CD14-positive monocyte (primary cell): ENCODE measurements around the gene SLC12A2. TPM values are rescaled to one million over a fixed set of nuclear protein-coding genes. Genes with fewer than 3 reads are reported as not detected.

Source experiments
- DNase-seq, 3 donors: peaks; one replicate each; pipeline ENCODE4 v3.0.0-alpha.2; 2011 to 2022
- H2AFZ ChIP-seq: 2 replicates; pipeline ENCODE4 v1.6.0; 2012; ENCODE audit warnings: mild to moderate bottlenecking, low read depth, low read length, inconsistent platforms; ENCODE audit not compliant: insufficient read depth, poor library complexity, severe bottlenecking
- H3K27ac ChIP-seq, 2 donors: 1 replicate in 1 of 2; 2 replicates in 1 of 2; pipeline ENCODE4 v1.5.1; 2012 to 2013; ENCODE audit warnings: low read length in 2 of 2, control low read depth in 1 of 2, inconsistent platforms in 1 of 2, low read depth in 1 of 2, mild to moderate bottlenecking in 1 of 2
- H3K27me3 ChIP-seq, 2 donors: one replicate each; pipeline versions ENCODE4 v1.6.0 to v1.6.1; 2011 to 2013; ENCODE audit warnings: low read length in 2 of 2; ENCODE audit not compliant: control insufficient read depth in 2 of 2, insufficient read depth in 2 of 2
- H3K36me3 ChIP-seq, 2 donors: replicated peaks in 1 of 2; 1 replicate in 1 of 2; 2 replicates in 1 of 2; pipeline versions ENCODE4 v1.5.1 to v1.6.1; 2012 to 2013; ENCODE audit warnings: low read length in 2 of 2, control low read depth in 1 of 2, inconsistent platforms in 1 of 2, mild to moderate bottlenecking in 1 of 2; ENCODE audit not compliant: insufficient read depth in 2 of 2, control insufficient read depth in 1 of 2
- H3K4me1 ChIP-seq, 2 donors: 1 replicate in 1 of 2; 2 replicates in 1 of 2; pipeline versions ENCODE4 v1.5.1 to v1.6.1; 2012 to 2013; ENCODE audit warnings: low read length in 2 of 2, control low read depth in 1 of 2, inconsistent platforms in 1 of 2, mild to moderate bottlenecking in 1 of 2, moderate library complexity in 1 of 2; ENCODE audit not compliant: insufficient read depth in 2 of 2, control insufficient read depth in 1 of 2
- H3K4me2 ChIP-seq: replicated peaks from 2 replicates; pipeline ENCODE3; 2012; ENCODE audit warnings: low read length, moderate library complexity, mild to moderate bottlenecking; ENCODE audit not compliant: poor library complexity, severe bottlenecking; ENCODE audit errors: extremely low read depth
- H3K4me3 ChIP-seq, 3 experiments: fragments of 200-600 bp in 1 of 3; sonication (generic) in 1 of 3; replicated peaks in 1 of 3; 1 replicate in 2 of 3; 2 replicates in 1 of 3; pipeline ENCODE4 v1.5.1; 2011 to 2013; ENCODE audit warnings: low read length in 3 of 3, mild to moderate bottlenecking in 3 of 3, control low read depth in 2 of 3, low read depth in 2 of 3, inconsistent platforms in 1 of 3, moderate library complexity in 1 of 3
- H3K79me2 ChIP-seq: 2 replicates; pipeline ENCODE4 v1.6.0; 2012; ENCODE audit warnings: mild to moderate bottlenecking, control low read depth, inconsistent platforms, low read length, moderate library complexity; ENCODE audit not compliant: insufficient read depth
- H3K9ac ChIP-seq: 2 replicates; pipeline ENCODE4 v1.6.0; 2017; ENCODE audit warnings: low read length, mild to moderate bottlenecking; ENCODE audit not compliant: insufficient read depth, poor library complexity, severe bottlenecking
- H3K9me3 ChIP-seq, 2 donors: replicated peaks in 1 of 2; 1 replicate in 1 of 2; 2 replicates in 1 of 2; pipeline versions ENCODE4 v1.5.1 to v1.6.1; 2012 to 2013; ENCODE audit warnings: low read length in 2 of 2, control low read depth in 1 of 2; ENCODE audit not compliant: control insufficient read depth in 1 of 2, insufficient read depth in 1 of 2
- H4K20me1 ChIP-seq: 2 replicates; pipeline ENCODE4 v1.6.0; 2012; ENCODE audit warnings: mild to moderate bottlenecking, low read length, control low read depth, moderate library complexity; ENCODE audit not compliant: insufficient read depth
- H3K27ac Mint-ChIP-seq, 7 donors: one replicate each; pipeline ENCODE4 v1.8.0; 2020; ENCODE audit warnings: mild to moderate bottlenecking in 7 of 7, mixed read lengths in 7 of 7, moderate library complexity in 6 of 7, inconsistent platforms in 2 of 7
- H3K27me3 Mint-ChIP-seq, 3 donors: one replicate each; pipeline ENCODE4 v1.8.0; 2021 to 2022; ENCODE audit warnings: low read depth in 3 of 3, mild to moderate bottlenecking in 3 of 3, mixed read lengths in 3 of 3, moderate library complexity in 3 of 3, inconsistent platforms in 1 of 3
- H3K36me3 Mint-ChIP-seq, 2 donors: one replicate each; pipeline ENCODE4 v1.8.0; 2020; ENCODE audit warnings: mixed read lengths in 2 of 2, inconsistent platforms in 1 of 2, mild to moderate bottlenecking in 1 of 2
- H3K4me1 Mint-ChIP-seq: one replicate; pipeline ENCODE4 v1.8.0; 2020; ENCODE audit warnings: mild to moderate bottlenecking, mixed read lengths
- H3K4me3 Mint-ChIP-seq, 2 donors: one replicate each; pipeline ENCODE4 v1.8.0; 2020; ENCODE audit warnings: mild to moderate bottlenecking in 2 of 2, mixed read lengths in 2 of 2, moderate library complexity in 1 of 2
- H3K9me3 Mint-ChIP-seq, 7 donors: one replicate each; pipeline ENCODE4 v1.8.0; 2020 to 2022; ENCODE audit warnings: mixed read lengths in 7 of 7, mild to moderate bottlenecking in 6 of 7, moderate library complexity in 6 of 7, inconsistent platforms in 2 of 7
- CTCF ChIP-seq: fragments of 200-600 bp; IDR thresholded peaks from one replicate; pipeline ENCODE4 v1.8.0; 2022; ENCODE audit warnings: antibody characterized with exemption, mild to moderate bottlenecking
- WGBS: methylation state at CpG from one replicate; pipeline ENCODE4 v1.1.5; 2013; ENCODE audit warnings: missing lambda C conversion rate; ENCODE audit not compliant: insufficient coverage; 5-methylcytosine and 5-hydroxymethylcytosine counted together
- intact Hi-C, 2 donors: fragments of 100-400 bp; cut with micrococcal nuclease; formaldehyde crosslinking; loops; one replicate each; pipeline versions ENCODE4 v1.15.0 to v1.15.1; 2023
- polyA plus RNA-seq, 3 donors: library from polyadenylated mRNA; depleted of rRNA in 1 of 3; unstranded in 2 of 3; stranded (reverse) in 1 of 3; fragments of 300-500 nt in 2 of 3; fragments of >200 nt in 1 of 3; fragmentation: Illumina TruSeq in 2 of 3; gene quantifications; 1 replicate in 2 of 3; 2 replicates in 1 of 3; pipeline ENCODE4 v1.2.3, GENCODE V29; 2012 to 2021

Gene SLC12A2
- polyA plus RNA-seq, 3 donors: 1.0 to 1.2 (median 1.0) TPM

DNA sequence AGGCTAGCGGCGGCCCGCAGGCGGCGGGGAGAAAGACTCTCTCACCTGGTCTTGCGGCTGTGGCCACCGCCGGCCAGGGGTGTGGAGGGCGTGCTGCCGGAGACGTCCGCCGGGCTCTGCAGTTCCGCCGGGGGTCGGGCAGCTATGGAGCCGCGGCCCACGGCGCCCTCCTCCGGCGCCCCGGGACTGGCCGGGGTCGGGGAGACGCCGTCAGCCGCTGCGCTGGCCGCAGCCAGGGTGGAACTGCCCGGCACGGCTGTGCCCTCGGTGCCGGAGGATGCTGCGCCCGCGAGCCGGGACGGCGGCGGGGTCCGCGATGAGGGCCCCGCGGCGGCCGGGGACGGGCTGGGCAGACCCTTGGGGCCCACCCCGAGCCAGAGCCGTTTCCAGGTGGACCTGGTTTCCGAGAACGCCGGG is 253 bp downstream of the SLC12A2 start:
- H3K9me3 Mint-ChIP-seq: peaks cover 0 to 2% (median 0%) of the 10 kb centered on the region in 7 donors
- H3K9me3 ChIP-seq: no peaks in the 10 kb centered on the region
- H2AFZ ChIP-seq: peak overlapping the region; percentile 96
- peak overlapping the region; percentile 88 for H3K4me2 ChIP-seq
- peaks cover 17 to 24% (median 22%) of the 10 kb centered on the region in 3 donors for H3K27me3 Mint-ChIP-seq
- H3K4me1 ChIP-seq: peaks cover 17 to 36% of the 10 kb centered on the region in 2 donors
- H3K27me3 ChIP-seq: peaks cover 12 to 16% of the 10 kb centered on the region in 2 donors
- H3K4me1 Mint-ChIP-seq: peaks cover 38% of the 10 kb centered on the region
- H3K36me3 Mint-ChIP-seq: peaks cover 0 to 10% of the 10 kb centered on the region in 2 donors
- no peaks in the 10 kb centered on the region for H3K36me3 ChIP-seq
- peak overlapping the region; percentile 76 for H3K9ac ChIP-seq
- peak overlapping the region; percentile 40 to 83 (median 75) for H3K4me3 ChIP-seq
- intact Hi-C loops: no loop called here
- WGBS: under 1% methylated on average over 53 of the region's 53 CpGs
- TF ChIP-seq CTCF: no peak
- H3K4me3 Mint-ChIP-seq: peak overlapping the region in 1 of 2 donors; percentile 53
- H3K79me2 ChIP-seq: no peaks in the 10 kb centered on the region
- DNase-seq: peak in 2 of 3 donors; percentile 6 to 10
- H3K27ac ChIP-seq: no peak overlapping the region
- no peaks in the 10 kb centered on the region for H4K20me1 ChIP-seq
- H3K27ac Mint-ChIP-seq: no peak overlapping the region

GRCh38 chr5:128084228-128085167 is 932 bp downstream of the SLC12A2 start:
- peak overlapping the region in 2 of 7 donors; percentile 0 to 61 for H3K27ac Mint-ChIP-seq
- 2% methylated on average over 56 of the region's 71 CpGs for WGBS
- Histone ChIP-seq H3K36me3 (no peaks in the 10 kb centered on the region), H3K27me3 (peaks cover 12 to 16% of the 10 kb centered on the region in 2 donors), H2AFZ (peak overlapping the region; percentile 96), H3K4me3 (peak overlapping the region; percentile 49 to 83 (median 75)), H3K9ac (peak overlapping the region; percentile 76), H3K9me3 (no peaks in the 10 kb centered on the region), H4K20me1 (no peaks in the 10 kb centered on the region), H3K4me1 (peaks cover 17 to 36% of the 10 kb centered on the region in 2 donors), H3K79me2 (no peaks in the 10 kb centered on the region), H3K4me2 (peak overlapping the region; percentile 88), H3K27ac (no peak overlapping the region)
- DNase-seq: peak in 2 of 3 donors; percentile 12 to 15
- peaks cover 0 to 2% (median 0%) of the 10 kb centered on the region in 7 donors for H3K9me3 Mint-ChIP-seq
- peaks cover 0 to 10% of the 10 kb centered on the region in 2 donors for H3K36me3 Mint-ChIP-seq
- peaks cover 37% of the 10 kb centered on the region for H3K4me1 Mint-ChIP-seq
- intact Hi-C loops: no loop called here
- peak overlapping the region; percentile 86 to 94 for H3K4me3 Mint-ChIP-seq
- H3K27me3 Mint-ChIP-seq: peaks cover 17 to 22% (median 21%) of the 10 kb centered on the region in 3 donors
- TF ChIP-seq CTCF: no peak
